Activated CD4-positive, alpha-beta T cell treated with anti-CD3 and anti-CD28 coated beads, Interleukin-2, amount 50 U/mL, for 48 hours (primary cell): Measurements from ENCODE around the gene KRT84.

Source experiments
- DNase-seq, 2 experiments: peaks; one replicate each; pipeline ENCODE4 v3.0.0-alpha.2; 2020

The KRT84 gene

DNA sequence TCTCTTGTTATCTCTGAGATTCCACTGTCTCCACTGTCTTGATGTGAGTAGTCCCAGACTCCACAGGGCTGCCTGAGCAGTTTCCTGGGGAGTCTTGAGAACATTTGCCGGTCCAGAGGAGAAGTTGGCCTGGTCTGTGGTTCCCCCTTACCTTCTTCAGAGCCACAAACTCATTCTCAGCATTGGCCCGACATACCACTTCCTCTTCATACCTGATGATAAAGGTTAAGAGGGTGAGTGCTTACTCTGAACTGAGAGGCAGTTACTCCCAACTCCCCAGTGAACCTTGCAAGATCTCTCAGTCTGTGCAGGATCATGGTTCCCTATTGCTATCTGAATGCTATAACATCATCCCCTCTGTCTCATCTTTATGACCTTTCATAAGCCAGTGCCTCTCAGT is 2.6 kb downstream of the KRT84 start:
- DNase-seq, result no peak

DNA sequence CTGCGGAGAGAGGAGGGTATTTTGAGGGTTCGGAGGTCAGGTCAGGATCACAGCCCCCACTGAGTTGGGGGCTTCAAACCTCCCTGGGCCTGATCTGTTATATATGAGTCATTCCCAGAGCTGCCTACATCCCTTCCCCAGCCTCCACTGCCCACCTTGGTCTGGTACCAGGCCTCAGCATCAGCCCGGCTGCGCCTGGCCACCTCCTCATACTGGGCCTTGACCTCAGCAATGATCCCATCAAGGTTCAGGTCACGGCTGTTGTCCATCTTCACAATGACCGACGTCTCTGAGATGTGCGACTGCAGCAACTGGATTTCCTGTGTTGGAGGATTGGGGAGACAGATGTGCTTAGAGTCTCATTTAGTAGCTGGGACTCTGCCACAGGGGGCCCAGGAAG is 4.2 kb downstream of the KRT84 start:
- no peak for DNase-seq

DNA sequence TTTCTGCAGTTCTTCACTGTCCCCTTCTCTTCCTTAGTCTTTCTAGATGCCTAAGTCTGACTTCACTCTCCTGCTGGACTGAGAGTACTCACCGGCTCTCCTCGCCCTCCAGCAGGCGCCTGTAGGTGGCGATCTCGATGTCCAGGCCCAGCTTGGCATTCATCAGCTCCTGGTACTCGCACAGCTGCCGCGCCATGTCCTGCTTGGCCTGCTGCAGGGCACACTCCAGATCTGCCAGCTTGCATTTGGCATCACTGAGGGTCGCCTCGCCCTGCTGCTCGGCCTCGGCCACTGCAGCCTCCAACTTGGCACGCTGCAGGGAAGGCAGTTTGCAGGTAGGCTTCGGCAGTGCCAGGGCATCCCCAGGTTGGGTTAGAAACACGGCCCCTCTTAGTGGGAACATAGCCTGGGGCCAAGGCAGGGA is 5.2 kb downstream of the KRT84 start:
- DNase-seq, result peak; percentile 19 to 28

DNA sequence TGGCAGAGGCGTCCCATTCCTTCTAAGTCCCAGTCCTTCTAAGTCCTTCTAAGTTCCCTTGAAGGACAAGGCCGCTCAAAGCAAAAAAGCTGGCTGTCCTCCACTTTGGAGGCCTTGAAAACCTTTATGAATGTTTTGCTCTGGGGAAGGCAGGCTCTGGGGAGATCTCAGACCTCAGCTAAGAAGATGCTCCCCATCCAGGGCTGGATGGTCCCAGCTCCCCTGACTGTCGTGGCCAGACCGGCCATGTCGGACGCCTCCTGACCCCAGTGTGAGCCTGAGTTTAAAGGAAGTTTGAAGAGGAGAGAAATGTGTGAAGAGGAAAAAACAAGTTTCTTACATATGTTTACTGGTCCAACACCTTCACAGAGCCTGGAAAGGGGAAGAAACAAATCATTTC is 5.9 kb downstream of the KRT84 start:
- DNase-seq, result no peak

DNA sequence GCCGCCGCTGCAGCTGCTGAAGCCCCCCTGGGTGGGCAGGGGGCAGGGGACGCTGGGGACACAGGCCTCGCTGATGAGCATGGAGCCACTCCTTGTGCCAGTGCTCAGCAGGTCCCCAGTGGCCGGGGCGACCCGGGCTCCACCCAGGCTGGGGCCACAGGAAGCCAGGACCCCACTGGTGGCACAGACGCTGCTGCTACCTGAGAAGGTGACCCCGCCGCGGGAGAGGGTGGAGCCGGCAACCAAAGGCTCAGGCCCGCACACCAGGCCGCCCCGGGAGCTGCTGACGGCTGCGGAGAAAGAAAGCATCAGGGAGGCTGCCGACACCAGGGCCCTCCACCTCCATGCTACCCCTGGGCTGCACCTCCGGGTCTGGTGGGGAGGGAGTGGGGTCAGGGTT is 7.4 kb downstream of the KRT84 start:
- DNase-seq, result no peak

DNA sequence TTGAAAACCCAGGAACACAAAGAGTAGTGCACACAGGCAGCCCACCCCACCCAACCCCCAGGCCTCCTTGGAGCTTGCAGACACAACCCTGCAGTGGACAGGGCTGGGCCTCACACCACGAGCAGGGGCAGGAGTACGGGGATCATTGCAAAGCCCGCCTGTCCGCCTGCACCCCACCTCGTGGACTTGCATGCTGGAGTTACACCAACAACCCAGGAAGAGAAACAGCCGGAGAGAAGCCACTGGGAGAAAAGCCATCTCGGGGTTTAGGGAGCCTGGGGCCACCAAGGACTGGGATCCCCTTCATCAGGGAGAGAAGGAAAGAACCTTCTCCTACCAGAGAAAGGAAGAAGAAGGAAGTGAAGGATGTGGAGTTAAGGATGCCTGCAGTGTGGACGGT is 8.2 kb downstream of the KRT84 start:
- DNase-seq, result no peak

DNA sequence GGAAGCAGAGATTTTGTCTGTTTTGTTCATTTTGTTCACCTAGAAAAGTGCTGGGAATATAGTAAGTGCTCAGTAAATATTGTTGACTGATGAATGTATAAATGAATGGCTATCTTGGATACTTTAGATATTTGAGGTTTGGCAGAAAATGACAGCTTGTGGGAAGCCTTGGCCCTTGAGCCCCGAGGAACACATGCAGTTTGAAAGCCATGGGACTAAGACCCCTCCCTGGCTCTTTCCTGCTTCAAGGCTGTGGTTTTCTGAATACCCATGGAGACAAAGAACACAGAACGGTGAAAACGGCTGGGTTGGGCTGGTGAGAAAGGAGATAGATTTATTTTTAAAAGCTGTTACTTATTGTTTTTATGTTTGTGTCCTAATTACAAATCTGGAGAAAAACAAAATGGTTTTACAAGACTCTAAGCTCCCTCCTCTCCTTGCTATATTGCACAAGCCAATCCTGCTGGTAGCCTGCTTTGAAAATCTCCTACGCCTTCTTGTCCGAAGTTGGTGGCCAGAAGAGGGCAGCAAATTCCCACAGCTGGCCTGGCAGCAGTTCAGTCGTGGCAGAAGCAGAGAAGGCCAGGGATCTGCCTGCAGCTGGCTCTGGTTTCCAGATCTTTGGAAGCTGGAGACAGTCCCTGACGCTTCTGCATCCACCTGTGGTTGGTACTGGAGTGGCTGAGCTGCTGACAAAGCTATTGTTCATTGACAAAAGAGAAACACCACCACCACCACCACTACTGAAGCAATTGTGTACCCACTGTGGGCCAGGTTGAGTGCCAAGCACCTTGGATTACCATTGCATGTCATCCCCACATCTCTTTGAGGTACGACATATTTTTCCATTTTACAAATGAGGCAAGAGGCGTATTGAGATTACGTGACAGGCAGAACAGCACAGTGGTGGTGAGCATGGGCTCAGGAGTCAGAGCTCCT is 13.0 kb downstream of the KRT84 start:
- peak; percentile 61 to 71 for DNase-seq

DNA sequence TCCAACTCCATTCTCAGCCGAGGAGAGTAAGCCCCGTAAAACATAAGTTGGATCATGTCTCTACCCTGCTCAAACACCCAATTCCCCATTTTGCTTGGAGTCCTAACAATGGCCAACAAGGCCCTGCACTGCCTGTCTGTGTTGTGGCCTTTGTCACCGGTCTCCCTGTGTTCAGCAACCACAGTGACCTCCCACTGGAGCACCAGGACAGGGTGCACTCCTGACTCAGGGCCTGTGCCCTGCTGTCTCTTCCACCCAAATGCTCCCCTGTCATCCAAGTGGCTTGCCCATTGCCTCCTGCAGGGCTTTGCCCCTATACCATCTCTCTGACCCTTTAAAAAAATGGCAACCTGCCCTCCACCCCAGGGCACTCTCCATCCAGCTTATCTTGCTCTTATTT is 13.7 kb downstream of the KRT84 start:
- DNase-seq, result no peak

DNA sequence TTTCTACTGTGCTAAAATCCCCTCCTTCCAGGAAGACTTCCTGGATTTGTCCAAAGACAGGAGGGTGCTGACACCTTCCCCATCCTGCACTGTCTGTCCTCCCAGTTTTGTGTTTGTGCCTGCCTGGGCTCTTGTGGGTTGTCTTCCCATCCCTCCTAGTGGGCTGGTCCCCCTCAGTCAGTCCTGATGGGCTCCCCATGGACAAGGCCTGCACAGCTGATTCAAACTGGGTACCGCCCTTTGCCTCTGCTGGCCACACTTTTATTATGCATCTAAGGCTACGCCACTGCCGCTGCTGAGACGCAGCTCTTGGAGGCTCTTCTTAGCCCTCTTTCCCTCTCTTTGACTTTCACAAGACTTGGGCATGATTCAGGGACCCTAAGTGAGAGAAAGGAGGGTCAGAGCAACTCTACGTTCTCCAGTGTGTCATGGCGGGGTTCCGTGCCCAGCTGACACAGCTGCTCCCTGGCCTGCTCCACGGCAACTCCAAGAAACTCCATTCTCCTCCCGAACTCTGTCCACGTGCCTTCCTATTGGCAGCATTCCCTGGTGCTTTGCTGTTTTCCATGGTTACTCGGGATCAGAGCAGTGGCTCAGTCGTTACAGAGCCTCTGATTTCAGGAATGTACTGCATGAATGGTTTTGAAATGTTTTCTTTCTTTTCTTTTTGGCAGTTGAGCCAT is 14.4 kb downstream of the KRT84 start:
- no peak for DNase-seq

DNA sequence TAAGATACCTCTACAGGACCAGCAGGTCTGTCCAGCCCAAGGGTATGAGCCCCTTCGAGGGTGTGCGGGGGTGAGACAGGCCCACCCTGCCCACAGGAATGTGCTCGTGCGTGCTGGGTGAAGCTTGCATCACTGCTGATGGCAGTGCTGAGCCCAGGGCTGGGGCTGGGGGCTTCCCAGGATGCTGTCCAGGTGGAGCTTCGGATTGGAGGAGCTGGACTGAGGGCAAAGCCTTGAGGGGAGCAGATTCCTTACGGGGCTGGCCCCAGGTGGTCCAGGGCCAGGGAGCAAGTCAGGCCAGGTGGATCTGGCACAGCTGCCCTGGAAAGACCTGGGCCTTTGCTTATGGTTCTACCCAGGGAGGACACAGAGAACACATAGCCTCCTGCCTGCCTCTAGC is 15.6 kb downstream of the KRT84 start:
- no peak for DNase-seq

DNA sequence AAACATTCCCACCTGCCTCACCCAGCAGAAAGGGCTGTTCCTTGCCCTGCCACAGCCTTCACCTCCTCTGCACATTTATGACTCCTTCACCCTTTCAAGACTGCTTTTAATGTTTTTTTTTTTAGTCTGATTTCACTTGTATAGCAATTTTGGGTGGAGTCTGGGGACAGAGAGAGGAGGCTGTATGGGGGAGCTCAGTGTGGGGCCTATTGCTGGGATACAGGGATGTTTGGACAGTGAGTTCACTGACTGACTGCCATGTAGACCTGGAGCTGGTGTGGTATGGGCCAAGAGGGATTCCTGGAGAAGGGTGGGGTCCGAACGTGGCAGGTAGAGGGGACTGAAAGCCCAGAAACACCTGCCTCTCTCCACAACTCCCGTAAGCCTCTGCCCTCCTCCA is 16.2 kb downstream of the KRT84 start:
- DNase-seq, result no peak

DNA sequence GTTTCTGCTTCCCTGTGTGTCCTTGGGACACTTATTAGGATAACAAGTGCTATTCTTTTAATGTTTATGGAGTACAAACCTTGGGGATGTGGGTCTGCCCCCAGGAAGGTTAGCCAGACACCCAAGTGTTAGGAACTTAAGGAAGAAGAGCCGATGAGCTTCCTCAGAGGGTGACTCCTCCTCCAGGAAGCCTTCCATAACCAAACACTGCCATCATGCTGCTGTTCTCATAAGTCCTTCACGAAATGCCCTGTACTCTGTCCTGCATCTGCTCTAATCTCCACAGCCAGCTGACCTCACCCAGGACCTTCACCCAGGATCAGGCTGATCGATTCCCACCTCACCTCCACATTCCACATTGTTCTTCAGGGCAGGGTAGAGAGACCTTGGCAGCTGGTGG is 16.9 kb downstream of the KRT84 start:
- no peak for DNase-seq

DNA sequence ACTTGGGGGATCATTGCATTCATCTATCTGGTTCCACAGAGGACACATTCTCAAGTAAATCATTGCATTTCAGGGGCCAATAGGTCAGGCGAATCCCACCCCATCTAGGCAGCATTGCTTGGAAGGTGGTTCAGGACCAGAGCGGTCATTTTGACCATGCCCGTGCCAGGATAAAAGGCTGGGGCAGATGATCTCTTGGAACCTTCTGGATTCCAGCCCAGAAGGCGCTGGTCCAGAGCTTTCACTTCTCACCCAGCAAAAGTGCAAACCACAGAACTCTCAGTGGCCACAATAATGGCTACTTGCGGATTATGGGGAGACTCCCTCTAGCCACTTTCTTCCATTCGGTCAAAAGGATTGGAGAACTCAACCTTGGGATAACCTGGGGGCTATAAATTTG is 17.6 kb downstream of the KRT84 start:
- DNase-seq, result no peak

DNA sequence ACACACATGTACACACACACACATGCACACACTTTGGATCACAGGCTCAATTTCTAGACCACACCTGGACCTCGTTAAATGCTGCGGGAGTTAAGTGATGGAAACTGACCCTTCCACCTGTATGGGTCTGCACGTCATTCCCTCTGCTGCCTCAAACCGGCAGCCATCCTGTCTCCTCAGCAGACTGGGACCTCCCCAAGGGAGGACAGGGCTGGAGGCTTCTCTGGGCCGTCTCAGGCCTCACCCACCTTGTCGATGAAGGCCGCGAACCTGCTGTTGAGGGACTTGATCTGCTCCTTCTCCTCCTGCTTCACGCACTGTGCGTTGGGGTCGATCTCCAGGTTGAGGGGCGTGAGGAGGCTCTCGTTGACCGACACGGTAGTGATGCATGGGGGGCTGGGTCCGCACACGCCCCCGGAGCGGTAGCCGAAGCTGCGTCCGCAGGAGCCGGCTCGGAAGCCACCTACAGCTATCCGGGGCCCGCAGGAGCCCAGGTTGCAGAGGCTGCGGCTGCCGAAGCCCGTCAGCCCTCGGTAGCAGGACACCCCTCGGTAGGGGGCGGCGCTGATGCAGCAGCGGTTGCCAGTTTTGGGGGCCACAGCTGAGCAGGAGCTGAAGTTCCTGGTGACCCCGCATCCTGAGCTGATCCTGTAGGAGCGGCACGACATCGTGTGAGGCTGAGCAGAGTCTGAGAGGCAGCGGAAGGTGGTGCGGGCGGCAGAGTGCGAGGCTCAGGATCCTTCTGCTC is 18.5 kb downstream of the KRT84 start, which contains the start of gene KRT85:
TSS of gene KRT85 (minus strand) at position 744 of the 748 bp plus-strand sequence. CDS start at position 668, 76 bp downstream.
- no peak for DNase-seq

DNA sequence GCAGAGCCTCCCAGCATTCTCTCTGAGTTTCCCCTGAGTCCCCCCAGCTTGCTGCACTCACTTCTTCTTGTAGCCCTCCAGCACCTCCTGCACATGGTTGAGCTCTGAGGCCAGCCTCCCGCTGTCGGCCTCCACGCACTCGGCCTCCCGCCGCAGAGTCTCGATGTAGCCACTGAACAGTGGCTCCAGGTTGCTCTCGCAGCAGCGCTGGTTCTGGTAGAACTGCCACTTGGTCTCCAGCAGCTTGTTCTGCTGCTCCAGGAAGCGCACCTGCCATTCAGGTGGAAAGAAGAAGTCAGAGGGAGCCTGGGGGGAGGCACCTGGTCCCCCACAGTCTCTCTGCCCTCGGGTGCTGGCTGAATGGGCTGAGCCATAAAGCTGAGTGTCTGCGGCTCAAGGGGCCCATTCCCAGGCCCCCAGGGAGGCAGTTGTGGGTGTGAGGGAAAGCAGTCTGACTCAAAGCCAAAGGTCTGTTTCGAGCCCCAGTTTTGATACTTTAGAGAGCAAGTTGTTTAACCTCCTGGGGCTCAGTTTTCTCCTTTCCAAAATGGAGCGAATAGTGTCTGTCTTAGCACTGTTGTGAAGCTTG is 20.5 kb downstream of the KRT84 start:
- DNase-seq, result no peak

DNA sequence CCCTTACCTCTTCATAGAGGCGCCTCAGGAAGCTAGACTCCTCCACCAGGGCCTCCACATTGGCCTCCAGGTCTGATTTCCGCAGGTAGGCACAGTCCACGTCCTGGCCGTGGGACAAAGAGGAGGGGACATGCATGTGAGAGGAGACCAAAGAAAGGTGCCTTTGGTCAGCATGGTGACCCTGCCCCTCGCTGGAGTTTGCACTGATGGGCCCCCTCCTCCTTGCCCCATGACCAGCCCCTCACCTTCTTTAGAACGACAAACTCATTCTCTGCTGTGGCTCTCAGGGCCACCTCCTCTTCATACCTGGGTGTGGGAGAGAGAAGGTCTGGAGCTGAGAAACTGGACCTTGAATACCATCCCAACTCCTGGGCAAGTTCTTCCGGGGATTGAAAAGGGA is 21.4 kb downstream of the KRT84 start:
- no peak for DNase-seq

DNA sequence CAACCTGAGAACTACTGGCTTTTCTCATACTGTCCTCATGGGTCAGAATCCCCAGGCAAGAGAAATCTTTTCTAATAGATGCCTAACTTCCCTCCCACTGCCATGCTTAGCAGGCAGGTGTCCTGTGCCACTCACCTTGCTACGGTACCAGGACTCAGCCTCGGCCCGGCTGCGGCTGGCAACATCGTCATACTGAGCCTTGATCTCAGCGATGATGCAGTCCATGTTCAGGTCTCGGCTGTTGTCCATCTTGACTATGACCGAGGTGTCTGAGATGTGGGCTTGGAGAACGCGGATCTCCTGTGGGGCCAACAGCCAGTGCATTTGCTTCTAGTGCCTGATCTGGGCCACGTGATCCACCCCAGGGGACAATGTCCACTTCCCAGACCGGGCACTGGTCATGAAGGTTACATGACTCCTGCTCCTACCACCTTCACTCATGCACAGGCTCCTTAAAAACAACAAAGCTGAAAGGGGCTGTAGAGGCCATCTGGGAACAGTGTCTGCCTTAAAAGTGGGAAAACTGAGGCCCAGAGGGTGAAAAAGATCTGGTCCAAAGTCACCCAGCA is 22.3 kb downstream of the KRT84 start:
- DNase-seq, result no peak

DNA sequence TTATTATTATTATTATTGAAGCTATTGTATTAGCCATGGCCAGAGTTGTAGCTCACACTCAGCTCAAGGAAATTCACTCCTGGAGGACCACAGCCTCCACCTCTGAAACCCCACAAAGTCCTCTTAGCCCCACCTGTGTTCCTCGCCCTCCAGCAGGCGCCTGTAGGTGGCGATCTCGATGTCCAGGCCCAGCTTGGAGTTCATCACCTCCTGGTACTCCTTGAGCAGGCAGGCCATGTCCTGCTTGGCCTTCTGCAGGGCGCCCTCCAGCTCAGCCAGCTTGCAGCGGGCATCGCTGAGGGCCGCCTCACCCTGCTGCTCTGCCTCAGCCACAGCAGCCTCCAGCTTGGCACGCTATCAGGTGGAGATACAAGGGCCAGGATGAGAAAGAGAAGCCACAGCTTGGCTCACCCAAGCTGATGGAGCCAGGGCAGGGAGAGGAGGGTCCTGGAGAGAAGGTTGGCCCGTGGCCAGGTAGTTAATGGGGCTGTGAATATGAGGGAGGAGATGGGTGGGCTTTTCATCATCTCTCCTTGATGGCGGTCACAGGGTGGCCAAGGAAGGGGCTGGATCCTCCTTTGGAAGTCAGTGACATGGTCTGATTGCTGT is 23.2 kb downstream of the KRT84 start:
- DNase-seq, result peak in 1 of 2 experiments; percentile 11

DNA sequence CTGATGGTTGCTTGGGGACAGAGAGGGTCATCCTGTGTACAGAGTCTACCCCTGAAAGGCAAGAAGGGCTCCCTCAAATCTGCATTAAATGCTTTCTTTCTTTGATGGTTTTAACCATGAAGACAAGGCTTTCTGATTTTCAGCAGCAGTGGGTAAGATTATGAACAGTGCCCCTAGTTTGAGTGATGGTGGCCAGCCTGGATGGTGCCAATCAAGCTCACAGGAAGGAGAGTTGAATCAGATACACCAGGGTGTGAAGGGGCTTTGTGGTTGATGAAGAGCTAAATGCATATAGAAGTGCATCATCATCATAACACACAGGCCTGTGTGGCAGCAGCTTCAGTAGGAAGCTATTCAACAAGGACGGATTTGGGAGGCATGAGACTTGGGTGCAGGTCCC is 23.9 kb downstream of the KRT84 start:
- no peak for DNase-seq

DNA sequence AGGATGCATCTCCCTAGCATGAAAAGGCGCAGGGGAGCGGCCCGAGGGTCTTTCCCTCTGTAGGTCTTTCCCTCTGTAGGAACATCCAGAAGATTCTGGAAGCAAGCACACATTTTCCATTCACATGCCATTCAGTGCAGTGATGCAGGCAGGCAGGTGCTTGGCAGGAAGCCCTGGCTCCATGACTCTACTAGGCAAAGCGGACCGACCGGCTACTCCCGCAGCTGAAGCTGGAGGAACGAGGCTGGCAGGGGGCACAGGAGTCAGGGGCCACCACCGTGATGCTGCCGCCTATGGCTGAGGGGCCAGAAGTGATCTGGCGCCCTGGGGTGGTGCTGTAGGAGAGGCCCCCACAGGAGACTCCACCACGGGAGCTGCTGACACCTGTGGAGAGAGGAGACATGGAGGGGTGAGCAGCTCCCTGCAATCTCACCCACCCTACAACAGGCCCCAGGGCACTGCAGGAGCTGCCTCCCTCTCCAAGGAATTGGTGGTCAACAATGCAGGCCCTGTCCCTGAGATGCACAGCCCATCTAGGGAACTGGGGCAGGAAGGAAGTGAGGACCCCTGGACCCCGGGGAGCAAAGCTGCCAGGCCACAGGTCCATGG is 24.7 kb downstream of the KRT84 start:
- no peak for DNase-seq

DNA sequence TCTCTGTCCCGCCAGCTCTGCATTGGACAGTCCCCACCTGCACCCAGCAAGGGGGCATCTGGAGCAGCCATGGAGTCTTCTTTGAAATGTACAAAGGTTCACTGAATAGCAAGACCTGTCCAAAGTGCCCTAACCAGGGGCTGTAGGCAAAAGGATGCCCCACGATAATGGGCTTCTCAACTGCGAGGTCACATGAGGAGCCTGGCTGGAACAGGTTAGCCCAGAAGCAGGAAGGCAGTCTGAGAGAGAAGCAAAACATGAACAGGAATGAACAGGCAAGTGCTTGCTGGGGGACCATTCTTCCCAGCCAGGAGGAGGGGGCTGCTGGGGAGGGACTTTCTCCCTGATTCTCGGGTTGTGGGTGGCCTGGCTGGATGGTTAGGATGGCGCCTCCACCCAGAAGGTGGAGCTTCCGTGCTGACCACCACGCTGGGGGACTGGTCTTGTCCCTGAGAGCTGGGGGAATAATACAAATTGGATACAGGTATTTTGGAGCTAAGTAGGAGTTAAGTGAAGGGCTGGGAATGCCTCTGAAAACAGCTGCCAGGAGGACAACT is 25.3 kb downstream of the KRT84 start:
- no peak for DNase-seq
